ENCODE data around the gene SIPA1L3. TPM values are rescaled to one million over a fixed set of nuclear protein-coding genes. Genes with fewer than 3 reads are reported as not detected.

Gene SIPA1L3
- total and polyA plus RNA-seq, 2 experiments from 2014 or later = 13.7 to 23.3 TPM

GRCh38 chr19:38078302-38078930, 171.4 kb downstream of the SIPA1L3 start:
- Histone ChIP-seq H2AFZ (no peak overlapping the region), H3K4me1 (ENCODE audit: insufficient read depth) (no peaks in the 10 kb centered on the region), H3K9me3 (ENCODE audit: low read depth) (no peaks in the 10 kb centered on the region), H4K20me1 (ENCODE audit: insufficient read depth, poor library complexity, severe bottlenecking) (peaks cover 7% of the 10 kb centered on the region), H3K4me3 (no peak overlapping the region), H3K36me3 (replicated peaks; ENCODE audit: insufficient read depth, low read depth) (no peaks in the 10 kb centered on the region), H3K27me3 (no peaks in the 10 kb centered on the region), H3K79me2 (no peaks in the 10 kb centered on the region), H3K9me2 (replicated peaks; ENCODE audit: insufficient read depth) (no peaks in the 10 kb centered on the region), H3K27ac (no peak overlapping the region), H3K4me2 (no peak overlapping the region)
- 93% methylated on average over 15 of the region's 15 CpGs for WGBS (ENCODE audit: low lambda C conversion rate, missing lambda C conversion rate)
- DNase-seq (ENCODE audit: low spot score) = no peak
- no peak for TF ChIP-seq CTCF (IDR thresholded peaks at IDR 0.05; ENCODE audit: poor library complexity)
- TF ChIP-seq EZH2phosphoT487 (IDR thresholded peaks at IDR 0.05; ENCODE audit: low read depth, severe bottlenecking, unreplicated experiment) = no peak

GRCh38 chr19:38079926-38080380, 172.9 kb downstream of the SIPA1L3 start:
- Histone ChIP-seq H3K36me3 (replicated peaks; ENCODE audit: insufficient read depth, low read depth) (no peaks in the 10 kb centered on the region), H3K4me3 (no peak overlapping the region), H2AFZ (no peak overlapping the region), H3K9me2 (replicated peaks; ENCODE audit: insufficient read depth) (no peaks in the 10 kb centered on the region), H3K27me3 (no peaks in the 10 kb centered on the region), H3K4me1 (ENCODE audit: insufficient read depth) (no peaks in the 10 kb centered on the region), H3K79me2 (no peaks in the 10 kb centered on the region), H3K27ac (no peak overlapping the region), H3K4me2 (no peak overlapping the region), H4K20me1 (ENCODE audit: insufficient read depth, poor library complexity, severe bottlenecking) (no peaks in the 10 kb centered on the region), H3K9me3 (ENCODE audit: low read depth) (no peaks in the 10 kb centered on the region)
- 76% methylated on average over 1 of the region's 1 CpG for WGBS (ENCODE audit: low lambda C conversion rate, missing lambda C conversion rate)
- TF ChIP-seq EZH2phosphoT487 (IDR thresholded peaks at IDR 0.05; ENCODE audit: low read depth, severe bottlenecking, unreplicated experiment) (no peak), CTCF (IDR thresholded peaks at IDR 0.05; ENCODE audit: poor library complexity) (no peak), EZH2 (IDR thresholded peaks at IDR 0.05; ENCODE audit: borderline replicate concordance) (no peak)
- no peak for DNase-seq (ENCODE audit: low spot score)

- H4K20me1 ChIP-seq (ENCODE audit: insufficient read depth, poor library complexity, severe bottlenecking) = no peaks in the 10 kb centered on the region
- H3K9me2 ChIP-seq (replicated peaks; ENCODE audit: insufficient read depth) = no peaks in the 10 kb centered on the region
- no peak overlapping the region for H3K27ac ChIP-seq
- H3K4me3 ChIP-seq = no peak overlapping the region
- H3K79me2 ChIP-seq = no peaks in the 10 kb centered on the region
- no peaks in the 10 kb centered on the region for H3K36me3 ChIP-seq (replicated peaks; ENCODE audit: insufficient read depth, low read depth)
- no peak overlapping the region for H2AFZ ChIP-seq
- no peaks in the 10 kb centered on the region for H3K9me3 ChIP-seq (ENCODE audit: low read depth)
- no peaks in the 10 kb centered on the region for H3K27me3 ChIP-seq
- no peak overlapping the region for H3K4me2 ChIP-seq
- 98% methylated on average over 29 of the region's 51 CpGs for WGBS (ENCODE audit: low lambda C conversion rate, missing lambda C conversion rate)
- DNase-seq (ENCODE audit: low spot score) = no peak
- H3K4me1 ChIP-seq (ENCODE audit: insufficient read depth) = no peaks in the 10 kb centered on the region
- TF ChIP-seq CTCF (IDR thresholded peaks at IDR 0.05; ENCODE audit: poor library complexity) = no peak
- no peak for TF ChIP-seq EZH2phosphoT487 (IDR thresholded peaks at IDR 0.05; ENCODE audit: low read depth, severe bottlenecking, unreplicated experiment)
- TF ChIP-seq EZH2 (IDR thresholded peaks at IDR 0.05; ENCODE audit: borderline replicate concordance) = no peak
These were observed 174.7 kb downstream of the SIPA1L3 start for GRCh38 chr19:38081547-38082255.
